Epithelial cell of proximal tubule (primary cell): ENCODE measurements around the gene KRAS. TPM values are rescaled to one million over a fixed set of nuclear protein-coding genes. Genes with fewer than 3 reads are reported as not detected.

Experiments
- DNase-seq: peaks from one replicate; pipeline ENCODE4 v3.0.0-alpha.2; 2011; ENCODE audit warnings: low read depth
- H3K4me3 ChIP-seq: 2 replicates; pipeline ENCODE4 v1.5.1; 2011; ENCODE audit warnings: low read depth, mild to moderate bottlenecking, low read length
- total RNA-seq: library from RNA; depleted of rRNA; stranded (reverse); fragments of >200 nt; gene quantifications from 2 replicates; pipeline ENCODE4 v1.2.3, GENCODE V29; 2015
- TF ChIP-seq, protein P1 (sequence below): conservative IDR thresholded peaks from 2 replicates; pipeline ENCODE4 v1.5.1; 2012; ENCODE audit warnings: low read depth, mild to moderate bottlenecking, low read length

The KRAS gene
- total RNA-seq, 1 donor from 2014 or later: 15.3 TPM

DNA sequence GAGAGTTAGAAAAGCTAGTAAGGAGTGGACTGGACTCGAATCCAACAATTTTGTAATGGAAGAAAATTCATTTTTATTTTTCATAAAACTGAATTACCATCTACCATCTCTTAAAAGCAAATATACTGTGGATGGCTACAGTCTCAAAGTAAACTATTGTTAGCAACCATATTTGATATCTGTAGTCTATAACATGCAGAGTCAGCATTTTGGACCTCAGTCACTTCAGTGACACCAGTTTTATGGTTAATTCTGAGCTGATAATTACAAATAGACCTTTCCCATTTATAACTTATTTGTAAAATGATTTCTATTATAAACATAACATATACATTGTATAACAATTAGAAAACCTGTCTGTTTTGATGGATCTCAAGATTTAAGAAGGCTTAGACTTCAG, 2.0 kb downstream of the KRAS start:
- TF ChIP-seq, protein P1, sequence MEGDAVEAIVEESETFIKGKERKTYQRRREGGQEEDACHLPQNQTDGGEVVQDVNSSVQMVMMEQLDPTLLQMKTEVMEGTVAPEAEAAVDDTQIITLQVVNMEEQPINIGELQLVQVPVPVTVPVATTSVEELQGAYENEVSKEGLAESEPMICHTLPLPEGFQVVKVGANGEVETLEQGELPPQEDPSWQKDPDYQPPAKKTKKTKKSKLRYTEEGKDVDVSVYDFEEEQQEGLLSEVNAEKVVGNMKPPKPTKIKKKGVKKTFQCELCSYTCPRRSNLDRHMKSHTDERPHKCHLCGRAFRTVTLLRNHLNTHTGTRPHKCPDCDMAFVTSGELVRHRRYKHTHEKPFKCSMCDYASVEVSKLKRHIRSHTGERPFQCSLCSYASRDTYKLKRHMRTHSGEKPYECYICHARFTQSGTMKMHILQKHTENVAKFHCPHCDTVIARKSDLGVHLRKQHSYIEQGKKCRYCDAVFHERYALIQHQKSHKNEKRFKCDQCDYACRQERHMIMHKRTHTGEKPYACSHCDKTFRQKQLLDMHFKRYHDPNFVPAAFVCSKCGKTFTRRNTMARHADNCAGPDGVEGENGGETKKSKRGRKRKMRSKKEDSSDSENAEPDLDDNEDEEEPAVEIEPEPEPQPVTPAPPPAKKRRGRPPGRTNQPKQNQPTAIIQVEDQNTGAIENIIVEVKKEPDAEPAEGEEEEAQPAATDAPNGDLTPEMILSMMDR: no peak
- no peak for DNase-seq
- H3K4me3 ChIP-seq: no peak overlapping the region

GRCh38 chr12:25248137-25248536, 2.6 kb downstream of the KRAS start:
- TF ChIP-seq, protein P1: no peak
- no peak overlapping the region for H3K4me3 ChIP-seq
- no peak for DNase-seq

DNA sequence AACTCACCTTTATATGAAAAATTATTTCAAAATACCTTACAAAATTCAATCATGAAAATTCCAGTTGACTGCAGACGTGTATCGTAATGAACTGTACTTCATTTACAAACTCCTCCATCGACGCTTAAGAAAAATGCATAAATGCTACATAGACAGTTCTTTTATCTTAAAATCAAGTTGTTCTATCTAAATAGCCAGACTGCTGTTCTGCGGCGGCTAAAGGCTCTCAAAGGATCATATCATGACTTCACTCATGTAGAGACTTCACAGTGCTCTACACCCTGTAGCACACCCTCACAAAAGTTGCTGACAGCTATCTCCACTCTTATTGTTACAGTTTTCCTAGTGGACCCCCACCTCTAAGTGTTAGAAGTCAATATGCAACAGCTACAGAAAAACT, 5.2 kb downstream of the KRAS start:
- DNase-seq: no peak
- no peak overlapping the region for H3K4me3 ChIP-seq
- TF ChIP-seq, protein P1: no peak

DNA sequence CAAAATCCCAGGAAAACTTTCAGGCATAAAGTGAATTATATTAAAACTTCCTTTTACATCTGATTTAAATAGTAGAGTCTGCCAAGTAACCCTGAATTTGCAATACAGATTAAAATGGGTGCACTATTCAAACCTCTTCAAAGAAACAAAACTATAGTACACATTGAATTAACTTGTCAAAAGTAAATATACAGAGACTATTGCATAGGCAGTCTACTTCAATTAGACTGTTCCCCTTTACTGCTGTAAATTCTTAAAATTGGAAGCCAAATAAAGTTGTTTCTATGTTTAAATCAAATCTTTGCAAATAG, 7.1 kb downstream of the KRAS start:
- DNase-seq: no peak
- TF ChIP-seq, protein P1: no peak
- no peak overlapping the region for H3K4me3 ChIP-seq

DNA sequence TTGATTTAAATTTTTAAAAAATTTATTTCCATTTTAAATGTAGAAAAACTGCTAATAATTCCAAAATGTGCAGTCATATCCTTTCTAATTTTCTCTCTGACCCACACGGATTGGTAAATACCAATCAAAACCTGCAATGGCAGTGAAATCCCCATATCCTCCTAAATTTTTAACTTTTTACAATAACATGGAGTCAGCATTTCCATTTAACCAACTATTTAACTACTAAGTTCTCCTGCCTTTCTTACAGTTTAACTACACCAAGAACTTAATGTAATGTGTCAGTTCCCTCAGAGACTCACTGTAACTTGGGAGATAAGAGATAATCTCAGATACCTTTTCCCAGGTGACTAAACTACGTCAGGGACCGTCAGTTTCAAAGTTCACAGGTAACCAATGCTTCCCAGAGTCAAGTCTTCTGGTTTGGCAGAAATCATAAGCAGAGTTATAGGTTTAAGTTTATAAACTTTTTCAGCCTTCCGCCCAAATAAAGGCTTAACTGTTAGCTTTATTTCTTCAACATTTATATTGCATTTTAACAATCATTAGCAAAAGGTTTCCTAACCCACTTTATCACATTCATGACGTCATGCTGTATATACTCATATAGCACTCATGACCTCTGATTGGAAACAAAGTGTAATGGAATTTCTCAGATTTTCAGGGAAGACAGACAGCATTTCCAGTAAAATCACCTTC, 7.6 kb downstream of the KRAS start:
- H3K4me3 ChIP-seq: no peak overlapping the region
- TF ChIP-seq, protein P1: no peak
- no peak for DNase-seq

- DNase-seq: no peak
- TF ChIP-seq, protein P1: peak; percentile 69
- H3K4me3 ChIP-seq: no peak overlapping the region
These were observed 9.3 kb downstream of the KRAS start for GRCh38 chr12:25241167-25242020.
